GM12892 (cell line): ENCODE results near the gene NPEPPS.

Experiments used
- POLR2A ChIP-seq: IDR thresholded peaks from 2 replicates; pipeline ENCODE4 v1.6.1; 2011; ENCODE audit warnings: low read depth, low read length, control low read depth
- POLR2AphosphoS5 ChIP-seq: IDR thresholded peaks from 2 replicates; pipeline ENCODE4 v1.6.1; 2011; ENCODE audit warnings: low read depth, low read length, control low read depth
- TAF1 ChIP-seq: IDR thresholded peaks from 2 replicates; pipeline ENCODE4 v1.6.1; 2011; ENCODE audit warnings: low read depth, mild to moderate bottlenecking, control low read depth, low read length, borderline replicate concordance

DNA sequence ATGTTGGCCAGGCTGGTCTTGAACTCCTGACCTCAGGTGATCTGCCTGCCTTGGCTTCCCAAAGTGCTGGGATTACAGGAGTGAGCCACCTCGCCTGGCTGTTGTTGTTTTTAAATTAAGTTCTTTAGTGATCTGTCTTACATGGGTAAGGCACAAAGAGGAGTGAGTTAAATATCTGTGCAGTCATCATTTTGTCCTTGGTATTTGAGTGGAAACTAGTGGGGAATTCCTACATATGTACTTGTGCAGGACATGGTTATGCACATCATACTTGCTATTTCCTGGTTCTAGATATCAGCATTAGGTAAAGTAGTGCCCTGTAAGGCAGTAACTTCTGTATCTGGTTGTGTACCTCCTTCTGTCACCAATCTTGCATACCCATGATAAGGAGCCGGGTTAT lies 122.5 kb downstream of the NPEPPS start:
- TF ChIP-seq TAF1 (no peak), POLR2A (no peak), POLR2AphosphoS5 (no peak)
